ENCODE measurements around the gene PPP1R14D.

Gene PPP1R14D

DNA sequence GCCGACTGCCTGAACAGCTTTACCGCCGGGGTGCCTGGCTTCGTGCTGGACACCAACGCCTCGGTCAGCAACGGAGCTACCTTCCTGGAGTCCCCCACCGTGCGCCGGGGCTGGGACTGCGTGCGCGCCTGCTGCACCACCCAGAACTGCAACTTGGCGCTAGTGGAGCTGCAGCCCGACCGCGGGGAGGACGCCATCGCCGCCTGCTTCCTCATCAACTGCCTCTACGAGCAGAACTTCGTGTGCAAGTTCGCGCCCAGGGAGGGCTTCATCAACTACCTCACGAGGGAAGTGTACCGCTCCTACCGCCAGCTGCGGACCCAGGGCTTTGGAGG lies 16.2 kb upstream of the PPP1R14D start (continued):
- TF ChIP-seq ZSCAN30 (tag by site-specific recombination; IDR thresholded peaks at IDR 0.05) = no peak
- no peak for TF ChIP-seq MYNN (tag by site-specific recombination; IDR thresholded peaks at IDR 0.05; ENCODE audit: borderline replicate concordance)
- no peak for TF ChIP-seq ZNF521 (tag by site-specific recombination; IDR thresholded peaks at IDR 0.05)
- no peak for TF ChIP-seq KLF8 (tag by site-specific recombination; IDR thresholded peaks at IDR 0.05)

GRCh38 chr15:40843885-40844695 lies 15.6 kb upstream of the PPP1R14D start, which contains the start of gene SPINT1:
Gene SPINT1 (plus strand): TSS chr15:40844048. CDS start chr15:40844555, 507 bp downstream.
- Histone ChIP-seq H3K4me3 (ENCODE audit: low read depth, low read length) (peak within 1 kb of the TSS; percentile 44), H3K36me3 (ENCODE audit: control insufficient read depth in 2 of 2, insufficient read depth in 1 of 2, low read length in 2 of 2) (no peaks in the 10 kb centered on the region; a peak in 1 of 3 replicates)

More at GRCh38 chr15:40843885-40844695, 15.6 kb upstream of the PPP1R14D start, which contains the start of gene SPINT1:
- Histone ChIP-seq H3K27ac (ENCODE audit: extremely low read depth, low read depth, low read length) (peak within 1 kb of the TSS; percentile 60; the same call in 1 of the 2 replicates), H3K9me3 (ENCODE audit: control insufficient read depth, insufficient read depth, low read depth, low read length) (no peaks in the 10 kb centered on the region), H3K4me1 (ENCODE audit: control insufficient read depth, insufficient read depth, low read length) (peaks cover 3% of the 10 kb centered on the region; the same call in 1 of the 2 replicates)
- POLR2A ChIA-PET = interaction anchor here (0.8 to 1.4 kb wide), 6 partner anchors 14 to 62 kb away, joined by 3 to 7 read pairs (median 4); partner anchors contain the start of genes DNAJC17, RHOV, VPS18 and ZFYVE19
- TF ChIP-seq ZNF777 (tag by site-specific recombination; IDR thresholded peaks at IDR 0.05; ENCODE audit: borderline replicate concordance) = peak; percentile 74
- TF ChIP-seq ZEB2 (tag by site-specific recombination; IDR thresholded peaks at IDR 0.05) = peak; percentile 80
- TF ChIP-seq ZNF19 (tag by site-specific recombination; IDR thresholded peaks at IDR 0.05; ENCODE audit: low read depth) = no peak
- peak; percentile 16; the same call in 1 of the 2 replicates for TF ChIP-seq ZBTB11 (tag by site-specific recombination; conservative IDR thresholded peaks at IDR 0.05; ENCODE audit: low read depth)
- TF ChIP-seq ZFHX2 (tag by site-specific recombination; conservative IDR thresholded peaks at IDR 0.05) = peak; percentile 53
- TF ChIP-seq ZBTB21 (tag by site-specific recombination; IDR thresholded peaks at IDR 0.05) = no peak
- TF ChIP-seq KLF8 (tag by site-specific recombination; IDR thresholded peaks at IDR 0.05) = no peak
- TF ChIP-seq MYNN (tag by site-specific recombination; IDR thresholded peaks at IDR 0.05; ENCODE audit: borderline replicate concordance) = no peak
- no peak for TF ChIP-seq ZNF692 (tag by site-specific recombination; IDR thresholded peaks at IDR 0.05)
- TF ChIP-seq KLF1 (tag by site-specific recombination; IDR thresholded peaks at IDR 0.05) = no peak
- TF ChIP-seq, protein P1, sequence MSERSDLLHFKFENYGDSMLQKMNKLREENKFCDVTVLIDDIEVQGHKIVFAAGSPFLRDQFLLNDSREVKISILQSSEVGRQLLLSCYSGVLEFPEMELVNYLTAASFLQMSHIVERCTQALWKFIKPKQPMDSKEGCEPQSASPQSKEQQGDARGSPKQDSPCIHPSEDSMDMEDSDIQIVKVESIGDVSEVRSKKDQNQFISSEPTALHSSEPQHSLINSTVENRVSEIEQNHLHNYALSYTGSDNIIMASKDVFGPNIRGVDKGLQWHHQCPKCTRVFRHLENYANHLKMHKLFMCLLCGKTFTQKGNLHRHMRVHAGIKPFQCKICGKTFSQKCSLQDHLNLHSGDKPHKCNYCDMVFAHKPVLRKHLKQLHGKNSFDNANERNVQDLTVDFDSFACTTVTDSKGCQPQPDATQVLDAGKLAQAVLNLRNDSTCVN (tag by site-specific recombination; optimal IDR thresholded peaks at IDR 0.05) = peak; percentile 29
- no peak for TF ChIP-seq SCRT1 (tag by site-specific recombination; IDR thresholded peaks at IDR 0.05; ENCODE audit: borderline replicate concordance)
- no peak for TF ChIP-seq ZNF501 (tag by site-specific recombination; IDR thresholded peaks at IDR 0.05)
- TF ChIP-seq SP3 (tag by site-specific recombination; IDR thresholded peaks at IDR 0.05) = peak; percentile 52
- TF ChIP-seq ZNF639 (tag by site-specific recombination; IDR thresholded peaks at IDR 0.05) = no peak
- no peak for TF ChIP-seq ZNF571 (tag by site-specific recombination; IDR thresholded peaks at IDR 0.05)
- TF ChIP-seq SP2 (tag by site-specific recombination; IDR thresholded peaks at IDR 0.05) = peak; percentile 40
- CTCF ChIA-PET = interaction anchor here (0.6 to 2.7 kb wide), 14 partner anchors 9 to 97 kb away, joined by 3 to 24 read pairs (median 3); partner anchors contain the start of gene VPS18

Data from HEK293 (cell line).